Stimulated activated CD8-positive, alpha-beta memory T cell treated with anti-CD3 and anti-CD28 coated beads, Interleukin-12 subunit alpha, Interleukin-12 subunit beta, amount 100 ng/mL, for 24 hours (primary cell): ENCODE measurements around the gene TP63.
"Not testable (repeated sequence)": the region's sequence is repeated elsewhere in the genome, so short reads cannot be mapped to it uniquely, and the experiment has no call there.

Experiments used
- DNase-seq: peaks from one replicate; pipeline ENCODE4 v3.0.0-alpha.2; 2020; ENCODE audit errors: extremely low read depth

The TP63 gene

GRCh38 chr3:189631373-189631408 is at the start of gene TP63:
TP63 (plus strand) TSS chr3:189631389; CDS start chr3:189631516, 127 bp downstream.
- no peak for DNase-seq

- no peak for DNase-seq
These were observed 49.0 kb upstream of the TP63 start for GRCh38 chr3:189582179-189582578.

- DNase-seq: no peak
These were observed 46.5 kb upstream of the TP63 start for GRCh38 chr3:189584645-189585044.

GRCh38 chr3:189586941-189587663 is 44.1 kb upstream of the TP63 start:
- DNase-seq: no peak

- DNase-seq: no peak
These were observed 43.5 kb upstream of the TP63 start for GRCh38 chr3:189587664-189588040.

GRCh38 chr3:189588070-189588469 is 43.1 kb upstream of the TP63 start:
- no peak for DNase-seq

- DNase-seq: no peak
These were observed 42.6 kb upstream of the TP63 start for GRCh38 chr3:189588475-189589178.

- DNase-seq: no peak
These were observed 42.0 kb upstream of the TP63 start for GRCh38 chr3:189589179-189589569.

GRCh38 chr3:189590223-189590622 is 41.0 kb upstream of the TP63 start:
- DNase-seq: no peak

- no peak for DNase-seq
These were observed 37.6 kb upstream of the TP63 start for GRCh38 chr3:189593581-189593980.

- DNase-seq: not testable (repeated sequence)
These were observed 34.9 kb upstream of the TP63 start for GRCh38 chr3:189596078-189596979.

- DNase-seq: no peak
These were observed 33.3 kb upstream of the TP63 start for GRCh38 chr3:189597918-189598317.

GRCh38 chr3:189598530-189599225 is 32.5 kb upstream of the TP63 start:
- DNase-seq: no peak

- no peak for DNase-seq
These were observed 28.7 kb upstream of the TP63 start for GRCh38 chr3:189602471-189602870.

GRCh38 chr3:189605717-189606116 is 25.5 kb upstream of the TP63 start:
- DNase-seq: no peak

GRCh38 chr3:189606774-189607173 is 24.4 kb upstream of the TP63 start:
- no peak for DNase-seq

GRCh38 chr3:189612641-189613040 is 18.5 kb upstream of the TP63 start:
- DNase-seq: not testable (repeated sequence)

GRCh38 chr3:189613122-189613521 is 18.1 kb upstream of the TP63 start:
- DNase-seq: no peak

GRCh38 chr3:189621948-189622603 is 9.1 kb upstream of the TP63 start:
- DNase-seq: no peak

GRCh38 chr3:189622629-189623028 is 8.6 kb upstream of the TP63 start:
- DNase-seq: no peak

- DNase-seq: no peak
These were observed 7.1 kb upstream of the TP63 start for GRCh38 chr3:189624130-189624529.

GRCh38 chr3:189625071-189625470 is 6.1 kb upstream of the TP63 start:
- DNase-seq: no peak
